ENCODE data around the gene DDX25. TPM values are rescaled to one million over a fixed set of nuclear protein-coding genes. Genes with fewer than 3 reads are reported as not detected.

The DDX25 gene
- total and polyA plus RNA-seq, 2 of the 13 experiments (the other 11 are each of a cell fraction or from before 2014, with no cell fraction given), result 0.17 to 0.29 TPM

DNA sequence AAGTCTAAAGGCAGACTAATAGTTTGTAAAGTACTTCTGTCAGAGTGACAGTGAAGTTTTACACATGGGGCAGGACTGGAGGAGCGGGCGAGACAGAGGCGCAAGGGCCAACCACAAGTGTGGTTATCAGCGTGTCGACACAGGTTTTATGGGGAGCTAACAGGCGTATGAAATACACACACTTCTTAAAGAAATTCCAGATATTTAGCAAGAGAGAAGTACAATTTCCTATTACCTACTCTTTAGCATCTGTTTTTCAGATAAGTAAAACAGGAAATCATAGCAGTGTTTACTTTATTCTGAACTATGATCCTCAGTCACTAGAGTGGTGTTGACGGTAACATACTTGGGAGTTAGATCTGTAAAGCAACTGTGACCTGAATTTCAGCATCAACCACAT is 64.0 kb downstream of the DDX25 start (continued):
- TF ChIP-seq, protein P1, sequence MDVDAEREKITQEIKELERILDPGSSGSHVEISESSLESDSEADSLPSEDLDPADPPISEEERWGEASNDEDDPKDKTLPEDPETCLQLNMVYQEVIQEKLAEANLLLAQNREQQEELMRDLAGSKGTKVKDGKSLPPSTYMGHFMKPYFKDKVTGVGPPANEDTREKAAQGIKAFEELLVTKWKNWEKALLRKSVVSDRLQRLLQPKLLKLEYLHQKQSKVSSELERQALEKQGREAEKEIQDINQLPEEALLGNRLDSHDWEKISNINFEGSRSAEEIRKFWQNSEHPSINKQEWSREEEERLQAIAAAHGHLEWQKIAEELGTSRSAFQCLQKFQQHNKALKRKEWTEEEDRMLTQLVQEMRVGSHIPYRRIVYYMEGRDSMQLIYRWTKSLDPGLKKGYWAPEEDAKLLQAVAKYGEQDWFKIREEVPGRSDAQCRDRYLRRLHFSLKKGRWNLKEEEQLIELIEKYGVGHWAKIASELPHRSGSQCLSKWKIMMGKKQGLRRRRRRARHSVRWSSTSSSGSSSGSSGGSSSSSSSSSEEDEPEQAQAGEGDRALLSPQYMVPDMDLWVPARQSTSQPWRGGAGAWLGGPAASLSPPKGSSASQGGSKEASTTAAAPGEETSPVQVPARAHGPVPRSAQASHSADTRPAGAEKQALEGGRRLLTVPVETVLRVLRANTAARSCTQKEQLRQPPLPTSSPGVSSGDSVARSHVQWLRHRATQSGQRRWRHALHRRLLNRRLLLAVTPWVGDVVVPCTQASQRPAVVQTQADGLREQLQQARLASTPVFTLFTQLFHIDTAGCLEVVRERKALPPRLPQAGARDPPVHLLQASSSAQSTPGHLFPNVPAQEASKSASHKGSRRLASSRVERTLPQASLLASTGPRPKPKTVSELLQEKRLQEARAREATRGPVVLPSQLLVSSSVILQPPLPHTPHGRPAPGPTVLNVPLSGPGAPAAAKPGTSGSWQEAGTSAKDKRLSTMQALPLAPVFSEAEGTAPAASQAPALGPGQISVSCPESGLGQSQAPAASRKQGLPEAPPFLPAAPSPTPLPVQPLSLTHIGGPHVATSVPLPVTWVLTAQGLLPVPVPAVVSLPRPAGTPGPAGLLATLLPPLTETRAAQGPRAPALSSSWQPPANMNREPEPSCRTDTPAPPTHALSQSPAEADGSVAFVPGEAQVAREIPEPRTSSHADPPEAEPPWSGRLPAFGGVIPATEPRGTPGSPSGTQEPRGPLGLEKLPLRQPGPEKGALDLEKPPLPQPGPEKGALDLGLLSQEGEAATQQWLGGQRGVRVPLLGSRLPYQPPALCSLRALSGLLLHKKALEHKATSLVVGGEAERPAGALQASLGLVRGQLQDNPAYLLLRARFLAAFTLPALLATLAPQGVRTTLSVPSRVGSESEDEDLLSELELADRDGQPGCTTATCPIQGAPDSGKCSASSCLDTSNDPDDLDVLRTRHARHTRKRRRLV (CRISPR knock-in tag; IDR thresholded peaks at IDR 0.05), result no peak
- TF ChIP-seq ZNF33A (CRISPR knock-in tag; IDR thresholded peaks at IDR 0.05; ENCODE audit: borderline replicate concordance), result no peak
- no peak for TF ChIP-seq ZNF382 (CRISPR knock-in tag; IDR thresholded peaks at IDR 0.05; ENCODE audit: borderline replicate concordance)
- TF ChIP-seq FOXA3 (CRISPR knock-in tag; IDR thresholded peaks at IDR 0.05), result peak; percentile 84
- TF ChIP-seq, protein P2, sequence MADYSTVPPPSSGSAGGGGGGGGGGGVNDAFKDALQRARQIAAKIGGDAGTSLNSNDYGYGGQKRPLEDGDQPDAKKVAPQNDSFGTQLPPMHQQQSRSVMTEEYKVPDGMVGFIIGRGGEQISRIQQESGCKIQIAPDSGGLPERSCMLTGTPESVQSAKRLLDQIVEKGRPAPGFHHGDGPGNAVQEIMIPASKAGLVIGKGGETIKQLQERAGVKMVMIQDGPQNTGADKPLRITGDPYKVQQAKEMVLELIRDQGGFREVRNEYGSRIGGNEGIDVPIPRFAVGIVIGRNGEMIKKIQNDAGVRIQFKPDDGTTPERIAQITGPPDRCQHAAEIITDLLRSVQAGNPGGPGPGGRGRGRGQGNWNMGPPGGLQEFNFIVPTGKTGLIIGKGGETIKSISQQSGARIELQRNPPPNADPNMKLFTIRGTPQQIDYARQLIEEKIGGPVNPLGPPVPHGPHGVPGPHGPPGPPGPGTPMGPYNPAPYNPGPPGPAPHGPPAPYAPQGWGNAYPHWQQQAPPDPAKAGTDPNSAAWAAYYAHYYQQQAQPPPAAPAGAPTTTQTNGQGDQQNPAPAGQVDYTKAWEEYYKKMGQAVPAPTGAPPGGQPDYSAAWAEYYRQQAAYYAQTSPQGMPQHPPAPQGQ (CRISPR knock-in tag; IDR thresholded peaks at IDR 0.05; ENCODE audit: borderline replicate concordance), result no peak
- TF ChIP-seq PCBP2 (optimal IDR thresholded peaks at IDR 0.05; ENCODE audit: low read depth, low read length, poor library complexity, severe bottlenecking), result no peak
- no peak for TF ChIP-seq ZFP1 (CRISPR knock-in tag; IDR thresholded peaks at IDR 0.05)
- TF ChIP-seq SRSF1 (optimal IDR thresholded peaks at IDR 0.05; ENCODE audit: low read depth, low read length), result no peak
- no peak for TF ChIP-seq EZH2 (conservative IDR thresholded peaks at IDR 0.05; ENCODE audit: low read depth, low read length)
- no peak for TF ChIP-seq ZNF180 (CRISPR knock-in tag; IDR thresholded peaks at IDR 0.05; ENCODE audit: borderline replicate concordance, low read depth)
- no peak for TF ChIP-seq ZFP36L1 (CRISPR knock-in tag; IDR thresholded peaks at IDR 0.05)
- TF ChIP-seq SAP130 (CRISPR knock-in tag; IDR thresholded peaks at IDR 0.05; ENCODE audit: low read depth), result peak; percentile 24; the same call in 1 of the 2 replicates
- TF ChIP-seq, protein P3, sequence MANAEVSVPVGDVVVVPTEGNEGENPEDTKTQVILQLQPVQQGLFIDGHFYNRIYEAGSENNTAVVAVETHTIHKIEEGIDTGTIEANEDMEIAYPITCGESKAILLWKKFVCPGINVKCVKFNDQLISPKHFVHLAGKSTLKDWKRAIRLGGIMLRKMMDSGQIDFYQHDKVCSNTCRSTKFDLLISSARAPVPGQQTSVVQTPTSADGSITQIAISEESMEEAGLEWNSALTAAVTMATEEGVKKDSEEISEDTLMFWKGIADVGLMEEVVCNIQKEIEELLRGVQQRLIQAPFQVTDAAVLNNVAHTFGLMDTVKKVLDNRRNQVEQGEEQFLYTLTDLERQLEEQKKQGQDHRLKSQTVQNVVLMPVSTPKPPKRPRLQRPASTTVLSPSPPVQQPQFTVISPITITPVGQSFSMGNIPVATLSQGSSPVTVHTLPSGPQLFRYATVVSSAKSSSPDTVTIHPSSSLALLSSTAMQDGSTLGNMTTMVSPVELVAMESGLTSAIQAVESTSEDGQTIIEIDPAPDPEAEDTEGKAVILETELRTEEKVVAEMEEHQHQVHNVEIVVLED (CRISPR knock-in tag; IDR thresholded peaks at IDR 0.05; ENCODE audit: borderline replicate concordance), result no peak
- TF ChIP-seq, protein P4, sequence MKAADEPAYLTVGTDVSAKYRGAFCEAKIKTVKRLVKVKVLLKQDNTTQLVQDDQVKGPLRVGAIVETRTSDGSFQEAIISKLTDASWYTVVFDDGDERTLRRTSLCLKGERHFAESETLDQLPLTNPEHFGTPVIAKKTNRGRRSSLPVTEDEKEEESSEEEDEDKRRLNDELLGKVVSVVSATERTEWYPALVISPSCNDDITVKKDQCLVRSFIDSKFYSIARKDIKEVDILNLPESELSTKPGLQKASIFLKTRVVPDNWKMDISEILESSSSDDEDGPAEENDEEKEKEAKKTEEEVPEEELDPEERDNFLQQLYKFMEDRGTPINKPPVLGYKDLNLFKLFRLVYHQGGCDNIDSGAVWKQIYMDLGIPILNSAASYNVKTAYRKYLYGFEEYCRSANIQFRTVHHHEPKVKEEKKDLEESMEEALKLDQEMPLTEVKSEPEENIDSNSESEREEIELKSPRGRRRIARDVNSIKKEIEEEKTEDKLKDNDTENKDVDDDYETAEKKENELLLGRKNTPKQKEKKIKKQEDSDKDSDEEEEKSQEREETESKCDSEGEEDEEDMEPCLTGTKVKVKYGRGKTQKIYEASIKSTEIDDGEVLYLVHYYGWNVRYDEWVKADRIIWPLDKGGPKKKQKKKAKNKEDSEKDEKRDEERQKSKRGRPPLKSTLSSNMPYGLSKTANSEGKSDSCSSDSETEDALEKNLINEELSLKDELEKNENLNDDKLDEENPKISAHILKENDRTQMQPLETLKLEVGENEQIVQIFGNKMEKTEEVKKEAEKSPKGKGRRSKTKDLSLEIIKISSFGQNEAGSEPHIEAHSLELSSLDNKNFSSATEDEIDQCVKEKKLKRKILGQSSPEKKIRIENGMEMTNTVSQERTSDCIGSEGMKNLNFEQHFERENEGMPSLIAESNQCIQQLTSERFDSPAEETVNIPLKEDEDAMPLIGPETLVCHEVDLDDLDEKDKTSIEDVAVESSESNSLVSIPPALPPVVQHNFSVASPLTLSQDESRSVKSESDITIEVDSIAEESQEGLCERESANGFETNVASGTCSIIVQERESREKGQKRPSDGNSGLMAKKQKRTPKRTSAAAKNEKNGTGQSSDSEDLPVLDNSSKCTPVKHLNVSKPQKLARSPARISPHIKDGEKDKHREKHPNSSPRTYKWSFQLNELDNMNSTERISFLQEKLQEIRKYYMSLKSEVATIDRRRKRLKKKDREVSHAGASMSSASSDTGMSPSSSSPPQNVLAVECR (CRISPR knock-in tag; IDR thresholded peaks at IDR 0.05; ENCODE audit: borderline replicate concordance), result no peak
